H9 (cell line): Measurements from ENCODE around the gene FBXO28. TPM values are rescaled to one million over a fixed set of nuclear protein-coding genes. Genes with fewer than 3 reads are reported as not detected.

Source experiments
- DNase-seq: peaks from one replicate; pipeline ENCODE4 v3.0.0-alpha.2; 2017
- H2AFZ ChIP-seq: one replicate; pipeline ENCODE4 v1.6.1; 2013; ENCODE audit warnings: mild to moderate bottlenecking, low read length, control low read depth, moderate library complexity
- H2AK5ac ChIP-seq: 2 replicates; pipeline ENCODE4 v1.6.1; 2013; ENCODE audit warnings: low read length, control low read depth, mixed read lengths; ENCODE audit not compliant: insufficient read length
- H2BK120ac ChIP-seq: one replicate; pipeline ENCODE4 v1.6.1; 2013; ENCODE audit warnings: low read depth, mild to moderate bottlenecking, low read length, control low read depth, inconsistent platforms; ENCODE audit not compliant: poor library complexity, severe bottlenecking
- H2BK12ac ChIP-seq: 2 replicates; pipeline ENCODE4 v1.6.1; 2013; ENCODE audit warnings: low read length, control low read depth, mixed read lengths, low read depth; ENCODE audit not compliant: insufficient read length
- H2BK15ac ChIP-seq: 2 replicates; pipeline ENCODE4 v1.6.1; 2013; ENCODE audit warnings: low read depth, low read length, control low read depth
- H2BK20ac ChIP-seq: one replicate; pipeline ENCODE4 v1.6.1; 2013; ENCODE audit warnings: low read depth, mild to moderate bottlenecking, low read length, control low read depth, inconsistent platforms; ENCODE audit not compliant: poor library complexity, severe bottlenecking
- H2BK5ac ChIP-seq: 2 replicates; pipeline ENCODE4 v1.6.1; 2013; ENCODE audit warnings: low read length, control low read depth, mixed read lengths; ENCODE audit not compliant: insufficient read length
- H3K14ac ChIP-seq: 2 replicates; pipeline ENCODE4 v1.6.1; 2013; ENCODE audit warnings: low read length, control low read depth; ENCODE audit not compliant: insufficient read depth
- H3K18ac ChIP-seq: 2 replicates; pipeline ENCODE4 v1.6.1; 2013; ENCODE audit warnings: low read depth, mild to moderate bottlenecking, mixed read lengths, low read length, control low read depth; ENCODE audit not compliant: insufficient read length
- H3K23ac ChIP-seq: 2 replicates; pipeline ENCODE4 v1.6.1; 2013; ENCODE audit warnings: low read length, control low read depth, mixed read lengths, low read depth; ENCODE audit not compliant: insufficient read length
- H3K23me2 ChIP-seq: 2 replicates; pipeline ENCODE4 v1.6.1; 2013; ENCODE audit warnings: low read depth, mild to moderate bottlenecking, mixed read lengths, low read length, control low read depth; ENCODE audit not compliant: insufficient read length, poor library complexity, severe bottlenecking
- H3K27ac ChIP-seq: 2 replicates; pipeline ENCODE4 v1.5.1; 2013; ENCODE audit warnings: low read length, control low read depth, mixed read lengths, low read depth; ENCODE audit not compliant: insufficient read length
- H3K27me3 ChIP-seq: 2 replicates; pipeline ENCODE4 v1.6.1; 2013; ENCODE audit warnings: low read length, control low read depth, inconsistent platforms; ENCODE audit not compliant: insufficient read depth
- H3K4ac ChIP-seq: 2 replicates; pipeline ENCODE4 v1.6.1; 2013; ENCODE audit warnings: low read depth, mild to moderate bottlenecking, control low read depth, inconsistent platforms, low read length, moderate library complexity
- H3K4me1 ChIP-seq: 2 replicates; pipeline ENCODE4 v1.6.1; 2013; ENCODE audit warnings: low read length, control low read depth, inconsistent platforms; ENCODE audit not compliant: insufficient read depth
- H3K4me2 ChIP-seq: 2 replicates; pipeline ENCODE4 v1.6.1; 2013; ENCODE audit warnings: low read length, control low read depth, mixed read lengths; ENCODE audit not compliant: insufficient read length, insufficient read depth
- H3K56ac ChIP-seq: 2 replicates; pipeline ENCODE4 v1.6.1; 2013; ENCODE audit warnings: low read depth, mild to moderate bottlenecking, mixed read lengths, low read length, control low read depth; ENCODE audit not compliant: insufficient read length
- H3K79me1 ChIP-seq: 2 replicates; pipeline ENCODE4 v1.6.1; 2013; ENCODE audit warnings: low read depth, mild to moderate bottlenecking, moderate library complexity, low read length, control low read depth, inconsistent platforms; ENCODE audit not compliant: insufficient read depth, poor library complexity, severe bottlenecking
- H3K79me2 ChIP-seq: 2 replicates; pipeline ENCODE4 v1.6.1; 2013; ENCODE audit warnings: low read length, control low read depth, inconsistent platforms; ENCODE audit not compliant: insufficient read depth
- H3K9ac ChIP-seq: 2 replicates; pipeline ENCODE4 v1.6.1; 2013; ENCODE audit warnings: low read length, control low read depth, mixed read lengths; ENCODE audit not compliant: insufficient read length; ENCODE audit errors: extremely low read depth
- H3K9me3 ChIP-seq: one replicate; pipeline ENCODE4 v1.6.1; 2013; ENCODE audit warnings: low read depth, low read length, inconsistent platforms; ENCODE audit not compliant: control insufficient read depth
- H3T11ph ChIP-seq: one replicate; pipeline ENCODE4 v1.6.1; 2013; ENCODE audit warnings: mild to moderate bottlenecking, low read length, control low read depth, inconsistent platforms
- H4K20me1 ChIP-seq: one replicate; pipeline ENCODE4 v1.6.1; 2013; ENCODE audit not compliant: control insufficient read depth, insufficient read length, insufficient read depth
- H4K5ac ChIP-seq: 2 replicates; pipeline ENCODE4 v1.6.1; 2013; ENCODE audit warnings: low read depth, mild to moderate bottlenecking, mixed read lengths, low read length, control low read depth; ENCODE audit not compliant: insufficient read length
- H4K8ac ChIP-seq: replicated peaks from 2 replicates; pipeline ENCODE4 v1.6.1; 2013; ENCODE audit warnings: low read length, control low read depth, mixed read lengths, low read depth; ENCODE audit not compliant: insufficient read length
- H4K91ac ChIP-seq: 2 replicates; pipeline ENCODE4 v1.6.1; 2013; ENCODE audit warnings: low read depth, mild to moderate bottlenecking, moderate library complexity, mixed read lengths, low read length, control low read depth; ENCODE audit not compliant: insufficient read length
- H3K27ac Mint-ChIP-seq, 3 experiments: 2 replicates in 2 of 3; 3 replicates in 1 of 3; pipeline ENCODE4 v1.8.0; 2020 to 2021; ENCODE audit warnings: mixed read lengths in 3 of 3, mild to moderate bottlenecking in 1 of 3, moderate library complexity in 1 of 3
- H3K27me3 Mint-ChIP-seq: 2 replicates; pipeline ENCODE4 v1.8.0; 2021; ENCODE audit warnings: low read depth, mild to moderate bottlenecking, moderate library complexity, mixed read lengths
- H3K36me3 Mint-ChIP-seq, 3 experiments: 2 replicates in 2 of 3; 3 replicates in 1 of 3; pipeline ENCODE4 v1.8.0; 2020 to 2021; ENCODE audit warnings: low read depth in 3 of 3, mixed read lengths in 3 of 3; ENCODE audit not compliant: insufficient read depth in 1 of 3
- H3K4me1 Mint-ChIP-seq, 2 experiments: 2 replicates each; pipeline ENCODE4 v1.8.0; 2020; ENCODE audit warnings: mixed read lengths in 2 of 2
- H3K4me3 Mint-ChIP-seq, 2 experiments: 2 replicates in 1 of 2; 3 replicates in 1 of 2; pipeline ENCODE4 v1.8.0; 2020 to 2021; ENCODE audit warnings: mild to moderate bottlenecking in 2 of 2, mixed read lengths in 2 of 2, moderate library complexity in 1 of 2
- H3K9me3 Mint-ChIP-seq, 2 experiments: 2 replicates in 1 of 2; 3 replicates in 1 of 2; pipeline ENCODE4 v1.8.0; 2020; ENCODE audit warnings: mild to moderate bottlenecking in 2 of 2, mixed read lengths in 2 of 2, moderate library complexity in 1 of 2
- CTCF ChIP-seq: fragments of 200-600 bp; sonication (generic); conservative IDR thresholded peaks from 3 replicates; pipeline ENCODE4 v1.8.0; 2021; ENCODE audit warnings: antibody characterized with exemption, mild to moderate bottlenecking
- WGBS: extraction: QIAGEN DNeasy Blood & Tissue Kit; methylation state at CpG from one replicate; pipeline ENCODE4 v1.1.7; 2013; ENCODE audit warnings: missing lambda C conversion rate, low lambda C conversion rate, mixed read lengths; ENCODE audit not compliant: insufficient read length; ENCODE audit errors: extremely low coverage; 5-methylcytosine and 5-hydroxymethylcytosine counted together
- total RNA-seq: library from RNA; stranded (reverse); gene quantifications from 2 replicates; pipeline ENCODE4 v1.2.1, GENCODE V29; 2021

The FBXO28 gene
- total RNA-seq, 1 experiment from 2014 or later = 55.0 TPM

- Histone ChIP-seq H4K20me1 (no peaks in the 10 kb centered on the region), H4K91ac (no peak overlapping the region), H4K5ac (no peak overlapping the region), H2AK5ac (no peak overlapping the region), H3K4ac (no peak overlapping the region), H3K79me1 (no peaks in the 10 kb centered on the region), H2BK5ac (no peak overlapping the region), H3T11ph (no peak overlapping the region), H3K18ac (no peak overlapping the region), H2BK120ac (no peak overlapping the region), H3K14ac (no peak overlapping the region), H3K27me3 (no peaks in the 10 kb centered on the region), H3K23ac (no peak overlapping the region), H3K56ac (no peak overlapping the region), H3K4me1 (no peaks in the 10 kb centered on the region; the same call in 1 of the 2 replicates), H3K4me2 (no peak overlapping the region), H2BK12ac (no peak overlapping the region), H3K23me2 (no peaks in the 10 kb centered on the region), H4K8ac (no peak overlapping the region), H3K9ac (no peak overlapping the region), H3K9me3 (no peaks in the 10 kb centered on the region), H3K27ac (no peak overlapping the region), H3K79me2 (no peaks in the 10 kb centered on the region), H2AFZ (no peak overlapping the region), H2BK20ac (no peak overlapping the region), H2BK15ac (no peak overlapping the region)
- DNase-seq = no peak
- Mint-ChIP-seq H3K27me3 (no peaks in the 10 kb centered on the region; the same call in 1 of the 2 replicates), H3K27ac (no peak overlapping the region), H3K4me1 (peaks cover 9 to 12% of the 10 kb centered on the region in 2 experiments), H3K36me3 (no peaks in the 10 kb centered on the region), H3K4me3 (no peak overlapping the region), H3K9me3 (no peaks in the 10 kb centered on the region)
- TF ChIP-seq CTCF = no peak
- WGBS = no CpG with 5 or more reads among the region's 4 CpGs
These were observed 29.0 kb upstream of the FBXO28 start for GRCh38 chr1:224084867-224085266.
